HG03108 (cell line): ENCODE data around the gene CARD16.
"Not testable (repeated sequence)": the region's sequence is repeated elsewhere in the genome, so short reads cannot be mapped to it uniquely, and the experiment has no call there.

Experiments
- ATAC-seq: cut with Tn5 transposase; IDR thresholded peaks from one replicate; pipeline ENCODE4 v1.9.1; 2021; ENCODE audit warnings: moderate library complexity; ENCODE audit not compliant: unreplicated experiment

Gene CARD16

DNA sequence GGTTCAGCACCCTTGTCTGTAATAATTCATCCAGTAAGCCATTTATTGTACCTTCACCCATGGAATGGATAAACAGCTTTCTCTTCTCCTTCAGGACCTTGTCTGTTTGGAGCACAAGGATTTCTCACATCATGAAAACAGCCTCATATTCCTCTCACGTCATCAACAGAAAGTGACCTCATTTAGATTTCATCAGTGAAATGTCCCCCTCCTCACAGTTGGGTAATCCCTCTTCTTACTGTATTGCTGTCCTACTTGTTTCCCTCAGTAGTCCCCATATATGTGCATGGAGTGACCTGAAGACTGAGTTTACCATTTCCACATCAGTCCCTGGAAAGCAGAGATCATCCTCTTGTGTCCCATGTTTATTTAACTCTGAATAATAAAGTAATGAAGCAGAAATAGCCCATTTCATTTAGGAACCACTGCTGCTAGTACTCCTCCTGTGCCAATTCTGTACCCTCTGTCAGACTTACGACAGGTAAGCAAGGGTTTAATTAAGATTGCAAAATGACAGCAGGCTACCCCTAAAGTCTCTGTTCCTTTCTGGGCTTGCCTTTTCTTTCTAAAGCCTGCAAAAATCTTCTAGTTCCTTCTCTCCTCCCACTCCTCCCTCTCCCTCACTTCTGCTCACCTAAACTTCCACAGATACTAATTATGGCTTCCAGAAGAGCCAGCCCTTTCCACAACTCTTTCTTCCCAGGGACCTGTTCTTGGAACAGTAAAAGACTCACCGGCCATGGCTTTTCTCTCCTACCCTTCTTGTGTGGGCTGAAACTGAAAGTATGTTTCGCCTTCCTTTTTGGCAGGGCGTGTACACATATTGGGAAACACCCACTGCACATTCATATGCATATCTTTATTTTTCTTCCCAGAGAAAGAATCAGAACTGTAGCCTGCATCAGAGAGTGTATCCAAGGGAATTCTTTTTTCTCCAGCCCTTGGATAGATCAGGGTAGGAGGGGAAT lies at the start of gene CARD16:
CARD16 (minus strand) TSS at position 779 of the 968 bp plus-strand sequence; CDS start at position 741, 38 bp downstream.
- peak; percentile 99 for ATAC-seq

GRCh38 chr11:105092256-105093239 lies 47.4 kb upstream of the CARD16 start:
- ATAC-seq, result no peak

DNA sequence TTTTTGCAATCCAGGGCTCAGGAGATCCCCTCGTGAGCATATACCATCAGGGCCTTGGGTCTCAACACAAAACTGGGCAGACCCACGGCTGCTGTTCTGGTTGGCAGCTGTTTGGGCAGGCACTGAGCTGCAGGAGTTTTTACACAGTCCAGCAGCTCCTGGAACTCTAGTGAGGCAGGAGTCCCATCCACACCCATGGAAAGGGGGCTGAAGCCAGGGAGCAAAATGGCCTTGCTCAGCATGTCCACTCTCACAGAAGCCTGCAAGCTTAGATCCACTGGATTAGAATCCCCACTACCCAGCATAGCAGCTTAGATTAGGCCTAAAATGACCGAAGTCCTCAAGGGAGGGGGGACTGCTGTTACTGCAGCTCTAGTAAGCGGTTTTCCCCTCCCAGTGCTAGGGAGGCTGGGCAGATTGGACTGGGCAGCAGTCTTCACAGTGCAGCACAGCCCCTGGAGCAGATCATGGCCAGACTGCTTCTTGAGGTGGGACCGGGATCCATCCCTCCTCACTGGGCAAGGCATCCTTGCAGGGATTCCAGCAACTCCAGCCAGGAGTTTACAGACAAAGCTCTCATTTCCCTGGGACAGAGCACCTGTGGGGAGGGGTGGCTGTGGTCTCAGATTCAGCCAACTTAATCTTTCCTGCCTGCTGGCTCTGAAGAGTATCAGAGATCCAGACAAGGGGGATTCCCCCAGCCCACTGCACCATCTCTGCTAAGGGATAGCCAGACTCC lies 36.4 kb upstream of the CARD16 start:
- ATAC-seq, result no peak

DNA sequence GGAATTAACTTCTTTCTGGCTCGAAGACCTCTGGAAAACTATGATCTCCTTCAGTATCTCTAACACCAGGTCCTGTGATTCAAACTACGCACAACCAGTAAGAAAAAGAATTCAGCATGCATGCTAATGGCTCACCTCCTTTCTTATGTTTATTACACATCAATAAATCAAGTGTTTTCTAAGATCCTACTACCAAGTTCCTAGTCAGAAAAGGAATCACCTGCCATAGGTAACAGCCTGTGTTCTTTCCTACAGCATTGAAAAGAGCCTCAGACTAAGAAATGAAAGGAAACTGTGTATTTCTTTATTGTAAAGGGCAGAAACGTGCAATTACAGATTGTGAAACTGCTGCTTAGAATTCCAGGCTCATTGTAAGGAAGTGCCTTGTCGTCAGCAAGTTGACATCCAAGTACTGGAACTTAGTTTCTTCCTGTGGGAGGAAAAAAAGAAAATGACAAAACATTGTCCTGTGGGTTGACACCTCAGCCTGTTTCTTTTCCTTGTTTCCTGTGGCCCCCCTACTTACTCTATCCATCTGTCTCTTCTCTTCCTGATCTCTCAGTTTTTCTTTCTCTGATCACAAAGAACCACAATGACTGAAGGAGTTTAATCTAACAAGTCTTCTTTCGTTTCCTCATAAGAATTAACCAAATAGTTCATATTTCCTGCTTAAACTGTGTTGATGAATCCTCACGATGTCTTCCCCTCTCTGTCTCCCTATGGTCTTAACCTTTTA lies 35.2 kb upstream of the CARD16 start:
- ATAC-seq, result not testable (repeated sequence)

- ATAC-seq, result no peak
These were observed 33.1 kb upstream of the CARD16 start for GRCh38 chr11:105078283-105078682.

DNA sequence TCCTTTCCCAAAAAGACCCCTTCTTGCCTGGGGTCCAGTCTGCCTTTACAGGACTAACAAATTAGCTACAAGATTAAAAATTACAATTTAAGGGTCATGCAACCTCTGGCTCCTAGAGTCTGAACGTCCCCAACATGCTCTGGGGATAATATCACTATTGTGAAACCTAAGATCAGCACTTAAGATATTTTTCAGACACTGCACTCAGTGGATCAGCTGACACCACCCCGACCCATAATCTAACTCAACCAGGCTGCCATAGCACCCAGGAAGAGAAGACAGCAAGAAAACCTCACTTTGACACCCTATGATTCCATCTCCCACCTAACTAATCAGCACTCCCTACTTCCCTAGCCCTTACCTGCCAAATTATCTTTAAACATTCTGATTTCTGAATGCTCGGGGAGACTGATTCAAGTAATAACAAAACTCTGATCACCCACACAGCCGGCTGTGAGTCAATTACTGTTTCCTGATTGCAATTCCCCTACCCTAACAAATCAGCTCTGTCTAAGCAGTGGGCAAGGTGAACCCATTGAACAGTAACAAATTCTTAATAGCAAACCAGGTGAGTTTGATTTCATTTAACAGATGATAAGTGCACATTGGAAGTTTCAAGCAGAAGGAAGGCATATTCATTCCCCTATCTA lies 32.1 kb upstream of the CARD16 start:
- not testable (repeated sequence) for ATAC-seq

DNA sequence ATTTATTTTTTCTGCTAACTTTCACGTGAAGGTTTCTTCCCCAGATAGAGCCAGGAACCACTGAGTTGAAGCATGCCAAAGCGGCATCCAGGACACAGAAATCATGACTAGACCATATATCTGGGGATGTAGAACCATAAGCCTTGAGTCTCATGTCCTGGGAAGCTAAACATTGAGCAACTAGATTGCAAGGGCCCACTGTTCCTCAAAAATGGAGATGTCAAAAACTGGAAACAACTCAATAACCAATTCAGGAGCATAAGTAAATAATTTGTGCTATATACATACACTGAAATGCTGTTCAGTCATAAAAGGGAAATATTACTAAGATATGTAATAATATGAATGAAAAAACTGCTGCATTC lies 29.0 kb upstream of the CARD16 start:
- no peak for ATAC-seq

DNA sequence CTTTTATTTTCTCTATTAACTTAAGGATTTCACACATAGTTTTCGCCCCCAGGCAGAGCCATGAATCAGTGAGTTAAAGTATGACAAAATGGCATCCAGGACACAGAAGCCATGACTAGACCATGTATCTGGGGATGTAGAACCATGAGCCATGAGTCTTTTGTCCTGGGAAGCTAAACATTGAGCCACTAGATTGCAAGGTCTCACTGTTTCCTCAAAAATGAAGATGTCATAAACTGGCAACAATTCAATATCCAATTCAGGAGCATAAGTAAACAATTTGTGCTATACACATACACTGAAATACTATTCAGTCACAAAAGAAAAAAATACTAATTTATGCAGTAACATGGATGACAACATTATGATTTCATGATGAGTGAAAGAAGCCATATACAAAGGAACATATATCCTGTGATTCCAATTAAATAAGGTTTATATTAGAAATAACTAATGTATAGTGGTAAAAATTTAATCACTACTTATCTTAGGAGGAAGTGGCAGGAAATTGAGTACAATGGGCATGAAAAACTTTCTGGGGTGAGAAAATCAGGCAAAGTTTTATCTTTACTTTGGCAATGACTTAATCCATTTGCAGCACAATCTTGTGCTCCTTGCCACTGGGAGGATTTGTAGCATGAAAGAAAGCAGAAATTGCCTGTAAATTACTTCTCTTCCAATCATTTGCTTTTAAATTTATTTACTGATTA lies 28.5 kb upstream of the CARD16 start:
- ATAC-seq, result no peak

DNA sequence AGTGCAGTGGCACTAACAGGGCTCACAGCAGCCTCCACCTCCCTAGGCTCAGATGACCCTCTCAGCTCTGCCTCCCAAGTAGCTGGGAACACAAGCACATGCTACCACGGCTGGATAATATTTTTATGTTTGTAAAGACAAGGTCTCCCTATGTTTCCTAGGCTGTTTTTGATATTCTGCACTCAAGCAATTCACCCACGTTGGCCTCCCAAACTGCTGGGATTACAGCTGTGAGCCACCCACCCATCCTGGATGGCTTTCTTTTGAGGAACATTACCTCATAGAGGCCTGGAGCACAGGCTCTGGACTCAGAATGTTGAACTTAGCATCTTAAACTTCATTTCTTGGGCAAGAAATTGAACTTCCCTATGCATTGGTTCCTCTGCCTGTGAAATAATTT lies 26.9 kb upstream of the CARD16 start:
- not testable (repeated sequence) for ATAC-seq

GRCh38 chr11:105071089-105071732 lies 26.1 kb upstream of the CARD16 start:
- ATAC-seq, result no peak

DNA sequence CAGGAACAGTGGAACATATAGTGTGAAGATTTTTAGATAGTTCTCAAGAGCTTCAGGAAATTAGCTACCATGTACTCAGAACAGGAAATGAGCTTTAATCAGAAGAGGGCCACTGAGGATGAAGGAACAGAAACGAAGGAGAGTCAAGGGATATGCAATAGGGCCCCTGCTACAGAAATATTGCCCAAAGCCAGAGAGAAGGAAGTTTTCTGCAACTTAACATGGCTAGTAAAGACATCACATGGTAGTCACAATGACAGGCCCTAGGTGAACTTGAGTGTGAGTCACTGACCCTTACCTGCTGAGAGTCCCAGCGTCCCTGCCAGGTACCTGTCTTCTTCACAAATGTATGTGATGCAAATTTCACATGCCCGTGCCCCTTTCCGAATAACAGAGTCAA lies 25.2 kb upstream of the CARD16 start:
- ATAC-seq, result no peak

GRCh38 chr11:105069749-105070148 lies 24.6 kb upstream of the CARD16 start:
- ATAC-seq, result not testable (repeated sequence)

DNA sequence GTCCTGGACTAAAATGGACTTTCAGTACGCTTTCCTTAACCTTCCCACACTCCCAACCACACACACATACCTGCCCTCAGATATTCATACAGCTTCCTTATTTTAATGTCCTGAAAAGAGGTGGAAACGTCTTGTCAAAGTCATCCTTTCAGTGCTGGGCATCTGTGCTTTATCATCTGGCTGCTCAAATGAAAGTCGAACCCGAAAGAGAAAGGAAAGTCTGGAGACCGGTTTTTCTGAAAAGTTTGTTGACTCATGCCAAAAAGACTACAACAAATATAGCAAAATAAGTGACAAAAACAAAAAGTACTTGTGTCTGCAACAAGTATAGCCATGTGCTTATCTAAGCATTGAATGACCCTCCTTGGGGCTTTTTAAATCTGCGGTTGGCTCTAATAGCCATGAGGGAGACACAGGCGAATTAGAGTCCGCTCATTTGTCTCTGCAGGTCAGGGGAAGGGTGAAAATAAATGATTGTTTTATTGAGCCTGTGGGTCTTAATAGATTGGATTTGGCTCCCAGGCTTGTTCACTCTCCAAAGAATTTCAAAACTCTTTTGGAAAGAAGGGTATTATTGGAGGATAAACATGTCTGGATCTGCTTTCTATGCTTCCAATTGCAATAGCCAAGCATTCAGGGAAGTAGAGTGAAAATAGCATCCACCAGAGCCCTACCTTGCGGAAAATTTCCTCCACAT lies 18.3 kb upstream of the CARD16 start:
- not testable (repeated sequence) for ATAC-seq

DNA sequence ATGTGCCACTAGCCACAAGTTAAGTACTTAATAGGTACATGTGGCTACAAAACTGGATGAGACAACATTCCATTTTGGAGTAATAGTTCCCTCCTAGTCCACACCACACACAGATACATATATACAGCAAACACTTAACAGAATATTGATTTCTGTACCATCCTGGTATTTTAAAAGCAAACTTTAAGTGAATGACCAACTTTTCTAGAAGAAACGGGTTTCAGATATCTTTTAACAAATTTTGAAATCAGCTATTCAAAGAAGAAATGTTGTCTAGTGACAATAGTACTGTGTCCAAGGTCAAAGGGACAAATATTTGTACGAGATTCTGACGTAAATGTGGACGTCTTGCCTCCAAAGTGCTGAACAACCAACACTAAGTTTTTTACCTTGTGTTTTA lies 12.3 kb upstream of the CARD16 start:
- ATAC-seq, result no peak

DNA sequence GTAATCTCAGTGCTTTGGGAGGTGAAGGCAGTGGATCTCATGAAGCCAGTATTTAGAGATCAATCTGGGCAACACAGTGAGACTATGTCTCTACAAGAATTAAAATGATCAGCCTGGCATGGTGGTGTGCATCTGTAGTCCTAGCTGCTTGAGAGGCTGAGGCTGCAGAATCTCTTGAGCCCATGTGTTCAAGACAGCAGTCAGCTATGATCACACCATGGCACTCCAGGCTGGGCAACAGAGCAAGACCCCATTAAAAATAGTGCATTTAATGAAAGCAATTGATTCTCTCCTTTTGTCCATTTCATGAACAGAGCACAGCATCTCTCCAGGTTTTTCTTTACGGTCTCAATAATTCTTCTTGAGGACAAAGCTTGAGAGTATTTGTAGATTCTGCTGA lies 11.3 kb upstream of the CARD16 start:
- ATAC-seq, result no peak

DNA sequence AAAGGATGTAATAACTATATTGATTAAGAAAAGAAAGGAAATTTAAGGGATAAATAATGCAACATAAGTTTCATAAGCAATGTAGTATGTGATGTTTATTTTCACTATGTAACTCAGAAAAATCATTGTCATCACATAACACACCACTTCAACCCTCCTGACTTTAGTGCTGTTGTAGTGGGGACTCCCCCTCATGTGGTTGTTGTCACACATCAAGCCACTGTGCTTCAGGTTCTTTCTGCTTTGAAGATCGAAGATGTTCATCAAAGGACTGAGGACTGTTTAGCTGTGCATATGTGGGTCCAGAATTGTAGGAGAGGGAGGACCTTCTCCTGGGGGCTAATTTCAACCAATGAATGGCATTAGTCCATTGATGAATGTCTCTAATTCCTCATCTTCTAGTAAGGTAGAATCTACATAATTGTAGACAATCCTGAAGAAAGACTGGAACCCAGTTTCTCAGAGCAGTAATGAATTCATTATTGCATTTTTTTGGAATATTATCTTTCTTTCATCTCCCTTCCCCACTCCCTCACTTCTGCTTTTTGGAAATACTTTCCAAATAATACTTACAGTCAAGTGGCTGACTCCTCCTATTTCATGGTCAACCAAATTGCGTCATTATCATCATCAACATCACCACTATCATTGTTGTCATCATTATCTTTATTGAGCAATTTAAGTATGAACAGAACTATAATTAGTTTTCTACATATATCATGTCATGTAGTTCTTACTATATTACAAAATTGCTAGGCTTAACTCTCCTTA lies 9.8 kb upstream of the CARD16 start:
- no peak for ATAC-seq

- ATAC-seq, result no peak
These were observed 7.4 kb upstream of the CARD16 start for GRCh38 chr11:105052487-105052886.
